Measurements from ENCODE around the gene EP400. TPM values are rescaled to one million over a fixed set of nuclear protein-coding genes. Genes with fewer than 3 reads are reported as not detected.

Gene EP400
- total RNA-seq, 4 donors from 2014 or later: 10.1 to 23.0 (median 20.9) TPM

DNA sequence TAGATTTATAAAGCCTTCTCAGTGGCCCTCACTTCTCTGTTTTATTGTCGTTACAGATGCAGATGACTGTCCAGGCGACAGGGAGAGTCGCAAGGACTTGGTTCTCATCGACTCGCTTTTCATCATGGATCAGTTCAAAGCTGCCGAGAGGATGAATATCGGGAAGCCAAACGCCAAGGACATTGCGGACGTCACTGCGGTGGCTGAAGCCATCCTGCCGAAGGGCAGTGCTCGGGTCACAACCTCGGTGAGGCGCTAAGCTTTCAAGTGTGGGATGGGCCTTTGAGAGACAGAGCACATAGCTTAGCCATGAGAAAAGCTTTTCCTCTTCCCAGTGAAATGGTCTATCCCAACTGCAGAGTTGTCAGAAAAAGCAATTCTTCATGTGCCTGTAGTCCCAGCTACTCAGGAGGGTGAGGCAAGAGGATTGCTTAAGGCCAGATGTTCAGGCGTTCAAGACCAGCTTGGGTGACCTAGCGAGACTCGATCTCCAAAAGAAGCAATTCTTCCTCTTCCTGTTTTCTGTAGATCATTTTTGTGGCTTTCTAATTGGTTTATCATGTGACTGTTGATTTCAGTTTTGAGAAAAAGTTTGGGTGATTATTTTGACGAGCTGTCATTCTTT lies 56.4 kb downstream of the EP400 start:
- H3K4me1 ChIP-seq: no peaks in the 10 kb centered on the region

DNA sequence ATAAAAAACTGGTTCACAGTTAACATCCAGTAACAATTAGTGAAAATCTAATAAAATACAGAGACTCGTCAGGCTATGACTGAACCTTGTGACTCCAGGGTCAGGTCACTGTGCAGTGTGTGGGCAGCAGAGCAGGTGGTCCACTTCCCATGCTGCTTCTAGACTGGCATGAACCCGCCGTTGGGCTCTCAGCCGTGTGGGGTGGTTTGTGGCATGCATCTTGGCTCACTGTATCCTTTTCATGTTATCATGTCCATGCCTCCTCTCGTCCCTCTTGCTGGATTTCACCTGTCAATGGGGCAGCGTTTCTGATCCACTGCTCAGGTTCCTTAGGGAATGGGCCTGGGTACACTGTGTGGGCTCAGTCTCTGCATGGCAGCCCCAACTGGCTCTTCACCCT lies 57.3 kb downstream of the EP400 start:
- H3K36me3 ChIP-seq: peaks cover 7 to 94% (median 28%) of the 10 kb centered on the region in 3 donors
- intact Hi-C loops (cut with DNase I): loop anchor here (10.0 kb wide), 1 partner anchor 162 kb away; no protein-coding TSS in a partner anchor
- H3K27me3 ChIP-seq: no peaks in the 10 kb centered on the region
- no peaks in the 10 kb centered on the region for H3K9me3 ChIP-seq
- WGBS, 2 donors: 89 to 96% methylated on average over 4 to 6 of the region's 6 CpGs
- H3K4me3 ChIP-seq: no peak overlapping the region
- H3K4me1 ChIP-seq: no peaks in the 10 kb centered on the region
- no peak for DNase-seq
- H3K27ac ChIP-seq: no peak overlapping the region
- TF ChIP-seq POLR2A (IDR thresholded peaks at IDR 0.05) (no peak), CTCF (IDR thresholded peaks at IDR 0.05) (no peak)

More for the DNA sequence above, 56.4 kb downstream of the EP400 start:
- Histone ChIP-seq H3K36me3 (peaks cover 7 to 89% (median 23%) of the 10 kb centered on the region in 3 donors), H3K9me3 (no peaks in the 10 kb centered on the region), H3K27ac (no peak overlapping the region), H3K27me3 (no peaks in the 10 kb centered on the region), H3K4me3 (no peak overlapping the region)
- TF ChIP-seq CTCF (IDR thresholded peaks at IDR 0.05): no peak
- no peak for TF ChIP-seq POLR2A (IDR thresholded peaks at IDR 0.05)
- no peak for DNase-seq
- intact Hi-C loops (cut with DNase I): loop anchor here (10.0 kb wide), 1 partner anchor 161 kb away; no protein-coding TSS in a partner anchor
- 92 to 93% methylated on average over 17 of the region's 19 CpGs for WGBS, 2 donors

DNA sequence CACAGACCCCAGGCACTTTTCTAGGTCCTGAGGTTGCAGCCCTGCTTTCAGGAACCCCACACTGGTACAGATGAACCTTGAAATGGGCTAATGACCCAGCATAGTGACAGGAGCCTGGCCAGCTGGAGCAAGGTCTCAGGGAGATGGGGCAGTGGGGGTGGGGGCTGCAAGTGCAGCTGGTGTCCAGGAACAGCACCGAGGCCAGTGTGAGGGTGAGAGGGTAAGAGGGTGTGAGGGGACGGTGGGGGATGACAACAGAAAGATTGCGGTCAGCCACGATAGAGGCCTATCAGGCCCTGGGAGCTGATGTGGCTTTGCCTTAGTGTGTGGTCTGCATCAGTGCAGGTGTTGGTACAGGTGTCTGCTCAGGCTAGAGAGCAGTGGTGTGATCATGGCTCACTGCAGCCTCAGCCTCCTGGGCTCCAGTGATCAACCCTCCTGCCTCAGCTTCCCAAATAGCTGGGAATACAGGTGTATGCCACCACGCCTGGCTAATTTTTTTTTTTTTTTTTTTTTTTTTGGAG lies 59.7 kb downstream of the EP400 start:
- Histone ChIP-seq H3K9me3 (no peaks in the 10 kb centered on the region), H3K4me1 (no peaks in the 10 kb centered on the region), H3K4me3 (no peak overlapping the region), H3K27ac (no peak overlapping the region), H3K36me3 (peaks cover 24 to 98% (median 49%) of the 10 kb centered on the region in 3 donors), H3K27me3 (no peaks in the 10 kb centered on the region)
- TF ChIP-seq CTCF (IDR thresholded peaks at IDR 0.05): no peak
- no peak for TF ChIP-seq POLR2A (IDR thresholded peaks at IDR 0.05)
- intact Hi-C loops (cut with DNase I): loop anchor here (10.0 kb wide), 1 partner anchor 165 kb away; no protein-coding TSS in a partner anchor
- no peak for DNase-seq
- 96 to 100% methylated on average over 4 to 5 of the region's 5 CpGs for WGBS, 2 donors

DNA sequence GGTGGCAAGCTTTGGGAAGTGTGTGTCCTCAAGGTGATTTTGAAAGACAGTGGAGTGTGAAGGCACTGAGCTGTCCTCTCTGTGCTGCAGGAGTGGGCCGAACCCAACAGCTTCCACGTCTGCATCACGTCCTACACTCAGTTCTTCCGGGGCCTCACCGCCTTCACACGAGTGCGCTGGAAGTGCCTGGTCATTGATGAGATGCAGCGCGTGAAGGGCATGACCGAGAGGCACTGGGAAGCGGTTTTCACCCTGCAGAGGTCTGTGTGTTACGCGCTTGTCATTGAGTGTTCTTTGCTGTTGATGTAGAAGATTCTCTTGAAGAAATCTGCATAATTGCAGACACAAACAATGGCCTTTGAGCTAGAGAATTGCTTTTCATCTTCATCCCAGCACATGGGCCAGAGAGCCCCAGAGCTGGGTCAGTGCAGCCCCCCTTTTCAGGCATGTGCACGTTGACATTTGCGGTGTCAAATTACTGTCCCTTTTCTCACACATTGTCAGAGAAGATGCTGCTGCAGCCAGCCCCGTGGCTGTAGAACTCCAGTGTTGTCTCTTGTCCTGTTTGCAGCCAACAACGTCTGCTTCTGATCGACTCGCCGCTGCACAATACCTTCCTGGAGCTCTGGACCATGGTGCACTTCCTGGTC lies 63.3 kb downstream of the EP400 start:
- no peak for DNase-seq
- H3K27ac ChIP-seq: no peak overlapping the region
- no peaks in the 10 kb centered on the region for H3K4me1 ChIP-seq
- H3K36me3 ChIP-seq: peaks cover 33 to 98% (median 55%) of the 10 kb centered on the region in 3 donors
- TF ChIP-seq CTCF (IDR thresholded peaks at IDR 0.05) (no peak), POLR2A (IDR thresholded peaks at IDR 0.05) (no peak)
- 85 to 94% methylated on average over 14 to 19 of the region's 20 CpGs for WGBS, 2 donors
- intact Hi-C loops (cut with DNase I): no loop called here
- no peaks in the 10 kb centered on the region for H3K9me3 ChIP-seq
- no peaks in the 10 kb centered on the region for H3K27me3 ChIP-seq
- H3K4me3 ChIP-seq: no peak overlapping the region
